Effector memory CD8-positive, alpha-beta T cell (primary cell): Measurements from ENCODE around the gene ACOX3.

Experiments
- ATAC-seq: fragments of 150-1000 bp; cut with Tn5 transposase; replicated peaks from 2 replicates; pipeline ENCODE4 v1.10.0; 2021; ENCODE audit warnings: mild to moderate bottlenecking, moderate library complexity
- DNase-seq, 3 experiments: peaks; one replicate each; pipeline ENCODE4 v3.0.0; 2021
- H3K27ac Mint-ChIP-seq, 2 donors: one replicate each; pipeline ENCODE4 v1.8.0; 2022; ENCODE audit warnings: mild to moderate bottlenecking in 2 of 2, mixed read lengths in 2 of 2, moderate library complexity in 2 of 2
- H3K27me3 Mint-ChIP-seq, 2 donors: one replicate each; pipeline ENCODE4 v1.8.0; 2022; ENCODE audit warnings: mixed read lengths in 2 of 2
- H3K36me3 Mint-ChIP-seq: one replicate; pipeline ENCODE4 v1.8.0; 2022; ENCODE audit warnings: mild to moderate bottlenecking, moderate library complexity, mixed read lengths; ENCODE audit not compliant: insufficient read depth
- H3K4me1 Mint-ChIP-seq, 2 donors: one replicate each; pipeline ENCODE4 v1.8.0; 2022; ENCODE audit warnings: low read depth in 2 of 2, mixed read lengths in 2 of 2
- H3K4me3 Mint-ChIP-seq, 2 donors: one replicate each; pipeline ENCODE4 v1.8.0; 2022; ENCODE audit warnings: mild to moderate bottlenecking in 2 of 2, mixed read lengths in 2 of 2, moderate library complexity in 2 of 2
- H3K9me3 Mint-ChIP-seq, 2 donors: one replicate each; pipeline ENCODE4 v1.8.0; 2022; ENCODE audit warnings: mixed read lengths in 2 of 2

Gene ACOX3

GRCh38 chr4:8336412-8337075 is 104.0 kb downstream of the ACOX3 start:
- no peak for ATAC-seq
- peaks cover 0 to 6% of the 10 kb centered on the region in 2 donors for H3K9me3 Mint-ChIP-seq
- H3K4me3 Mint-ChIP-seq, result no peak overlapping the region
- no peaks in the 10 kb centered on the region for H3K36me3 Mint-ChIP-seq
- no peaks in the 10 kb centered on the region for H3K4me1 Mint-ChIP-seq
- DNase-seq, result no peak
- no peak overlapping the region for H3K27ac Mint-ChIP-seq
- H3K27me3 Mint-ChIP-seq, result peaks cover 7 to 40% of the 10 kb centered on the region in 2 donors

GRCh38 chr4:8335848-8336247 is 104.7 kb downstream of the ACOX3 start:
- Mint-ChIP-seq H3K9me3 (peaks cover 0 to 6% of the 10 kb centered on the region in 2 donors), H3K36me3 (no peaks in the 10 kb centered on the region), H3K27ac (no peak overlapping the region), H3K27me3 (peaks cover 6 to 37% of the 10 kb centered on the region in 2 donors), H3K4me1 (no peaks in the 10 kb centered on the region), H3K4me3 (no peak overlapping the region)
- ATAC-seq (no peak), DNase-seq (no peak)

- Mint-ChIP-seq H3K4me1 (no peaks in the 10 kb centered on the region), H3K27ac (no peak overlapping the region), H3K36me3 (no peaks in the 10 kb centered on the region), H3K9me3 (peaks cover 0 to 6% of the 10 kb centered on the region in 2 donors), H3K4me3 (no peak overlapping the region), H3K27me3 (peaks cover 6 to 29% of the 10 kb centered on the region in 2 donors)
- DNase-seq (no peak), ATAC-seq (no peak)
Observed at GRCh38 chr4:8334786-8335460, 105.6 kb downstream of the ACOX3 start.

GRCh38 chr4:8333726-8334460 is 106.6 kb downstream of the ACOX3 start:
- Mint-ChIP-seq H3K36me3 (no peaks in the 10 kb centered on the region), H3K4me1 (no peaks in the 10 kb centered on the region), H3K27me3 (peaks cover 6 to 39% of the 10 kb centered on the region in 2 donors)

GRCh38 chr4:8332891-8333331 is 107.6 kb downstream of the ACOX3 start:
- Mint-ChIP-seq H3K4me1 (no peaks in the 10 kb centered on the region), H3K36me3 (no peaks in the 10 kb centered on the region), H3K4me3 (no peak overlapping the region), H3K9me3 (peaks cover 0 to 6% of the 10 kb centered on the region in 2 donors), H3K27ac (no peak overlapping the region), H3K27me3 (peaks cover 11 to 46% of the 10 kb centered on the region in 2 donors)
- no peak for ATAC-seq
- no peak for DNase-seq

More at GRCh38 chr4:8333726-8334460, 106.6 kb downstream of the ACOX3 start:
- ATAC-seq, result no peak
- DNase-seq, result no peak
- peaks cover 0 to 6% of the 10 kb centered on the region in 2 donors for H3K9me3 Mint-ChIP-seq
- H3K4me3 Mint-ChIP-seq, result no peak overlapping the region
- no peak overlapping the region for H3K27ac Mint-ChIP-seq

GRCh38 chr4:8332038-8332857 is 108.3 kb downstream of the ACOX3 start:
- DNase-seq, result no peak
- no peak overlapping the region for H3K27ac Mint-ChIP-seq
- no peaks in the 10 kb centered on the region for H3K36me3 Mint-ChIP-seq
- H3K4me1 Mint-ChIP-seq, result no peaks in the 10 kb centered on the region
- H3K27me3 Mint-ChIP-seq, result peaks cover 11 to 46% of the 10 kb centered on the region in 2 donors
- H3K4me3 Mint-ChIP-seq, result no peak overlapping the region
- ATAC-seq, result no peak
- H3K9me3 Mint-ChIP-seq, result peaks cover 0 to 6% of the 10 kb centered on the region in 2 donors

GRCh38 chr4:8331575-8331955 is 109.0 kb downstream of the ACOX3 start:
- Mint-ChIP-seq H3K36me3 (no peaks in the 10 kb centered on the region), H3K4me3 (no peak overlapping the region), H3K4me1 (no peaks in the 10 kb centered on the region), H3K27me3 (peaks cover 6 to 40% of the 10 kb centered on the region in 2 donors), H3K9me3 (peaks cover 0 to 6% of the 10 kb centered on the region in 2 donors), H3K27ac (no peak overlapping the region)
- no peak for DNase-seq
- no peak for ATAC-seq

GRCh38 chr4:8330821-8331574 is 109.5 kb downstream of the ACOX3 start:
- no peaks in the 10 kb centered on the region for H3K36me3 Mint-ChIP-seq
- ATAC-seq, result no peak
- peaks cover 0 to 5% of the 10 kb centered on the region in 2 donors for H3K9me3 Mint-ChIP-seq
- DNase-seq, result no peak
- H3K27me3 Mint-ChIP-seq, result peaks cover 5 to 39% of the 10 kb centered on the region in 2 donors
- H3K4me3 Mint-ChIP-seq, result no peak overlapping the region
- H3K27ac Mint-ChIP-seq, result no peak overlapping the region
- no peaks in the 10 kb centered on the region for H3K4me1 Mint-ChIP-seq

- Mint-ChIP-seq H3K27me3 (peaks cover 5 to 34% of the 10 kb centered on the region in 2 donors), H3K4me3 (no peak overlapping the region), H3K36me3 (no peaks in the 10 kb centered on the region), H3K27ac (no peak overlapping the region), H3K4me1 (no peaks in the 10 kb centered on the region), H3K9me3 (peaks cover 0 to 5% of the 10 kb centered on the region in 2 donors)
- DNase-seq (no peak), ATAC-seq (no peak)
Observed at GRCh38 chr4:8329859-8330761, 110.4 kb downstream of the ACOX3 start.

GRCh38 chr4:8329560-8329858 is 111.0 kb downstream of the ACOX3 start:
- Mint-ChIP-seq H3K9me3 (peaks cover 0 to 5% of the 10 kb centered on the region in 2 donors), H3K27me3 (peaks cover 5 to 30% of the 10 kb centered on the region in 2 donors), H3K36me3 (no peaks in the 10 kb centered on the region), H3K4me1 (no peaks in the 10 kb centered on the region), H3K27ac (no peak overlapping the region), H3K4me3 (no peak overlapping the region)
- ATAC-seq (no peak), DNase-seq (no peak)

GRCh38 chr4:8328866-8329559 is 111.5 kb downstream of the ACOX3 start:
- no peak for ATAC-seq
- no peak overlapping the region for H3K27ac Mint-ChIP-seq
- no peaks in the 10 kb centered on the region for H3K4me1 Mint-ChIP-seq
- H3K27me3 Mint-ChIP-seq, result peaks cover 5 to 30% of the 10 kb centered on the region in 2 donors
- no peak for DNase-seq
- no peak overlapping the region for H3K4me3 Mint-ChIP-seq
- peaks cover 0 to 5% of the 10 kb centered on the region in 2 donors for H3K9me3 Mint-ChIP-seq
- H3K36me3 Mint-ChIP-seq, result no peaks in the 10 kb centered on the region
